BLaER1 treated with 17β-estradiol and CSF1 and Interleukin-3, amounts not matched to agents 10 nM and 100 nM (cell line): ENCODE data around the gene FAM3D.

Experiments used
- H3K27ac ChIP-seq, 11 experiments: shearing (Covaris generic); formaldehyde crosslinking; 2 replicates each; pipeline ENCODE4 v1.8.1; 2022
- H3K27me3 ChIP-seq, 11 experiments: shearing (Covaris generic); formaldehyde crosslinking; 2 replicates each; pipeline ENCODE4 v1.8.1; 2022
- H3K36me3 ChIP-seq, 11 experiments: shearing (Covaris generic); formaldehyde crosslinking; 2 replicates each; pipeline ENCODE4 v1.8.1; 2022
- H3K4me1 ChIP-seq, 10 experiments: shearing (Covaris generic); formaldehyde crosslinking; 2 replicates each; pipeline ENCODE4 v1.8.1; 2022
- H3K4me2 ChIP-seq, 11 experiments: shearing (Covaris generic); formaldehyde crosslinking; 2 replicates each; pipeline ENCODE4 v1.8.1; 2022
- H3K4me3 ChIP-seq, 10 experiments: shearing (Covaris generic); formaldehyde crosslinking; 2 replicates each; pipeline ENCODE4 v1.8.1; 2022
- H3K9ac ChIP-seq, 11 experiments: shearing (Covaris generic); formaldehyde crosslinking; 2 replicates each; pipeline ENCODE4 v1.8.1; 2022
- H3K9me3 ChIP-seq, 11 experiments: shearing (Covaris generic); formaldehyde crosslinking; replicated peaks in 1 of 11; 2 replicates each; pipeline ENCODE4 v1.8.1; 2022
- H4K20me1 ChIP-seq, 11 experiments: shearing (Covaris generic); formaldehyde crosslinking; 2 replicates each; pipeline ENCODE4 v1.8.1; 2022
- Cebpa-rat ChIP-seq, 11 experiments: shearing (Covaris generic); IDR thresholded peaks; 2 replicates each; pipeline ENCODE4 v1.8.1; 2022

FAM3D gene

GRCh38 chr3:58647381-58648141 is 19.0 kb downstream of the FAM3D start:
- peaks cover 0 to 4% (median 0%) of the 10 kb centered on the region in 11 experiments; a peak in 1 of 22 replicates for H3K36me3 ChIP-seq
- no peak for TF ChIP-seq Cebpa-rat (IDR thresholded peaks at IDR 0.05)
- no peaks in the 10 kb centered on the region for H4K20me1 ChIP-seq
- H3K9me3 ChIP-seq: peaks cover 10 to 49% (median 29%) of the 10 kb centered on the region in 11 experiments
- H3K27me3 ChIP-seq: no peaks in the 10 kb centered on the region
- H3K4me2 ChIP-seq: peak overlapping the region; percentile 36 to 78 (median 61)
- H3K27ac ChIP-seq: peak overlapping the region in 7 of 11 experiments; percentile 6 to 47 (median 27); a peak in 9 of 22 replicates
- H3K4me3 ChIP-seq: no peak overlapping the region
- peak overlapping the region in 1 of 11 experiments; percentile 23; a peak in 1 of 22 replicates for H3K9ac ChIP-seq
- peaks cover 12 to 68% (median 50%) of the 10 kb centered on the region in 10 experiments for H3K4me1 ChIP-seq

GRCh38 chr3:58646503-58646902 is 20.1 kb downstream of the FAM3D start:
- H3K4me2 ChIP-seq: peak overlapping the region in 10 of 11 experiments; percentile 36 to 78 (median 62); a peak in 16 of 22 replicates
- H3K27ac ChIP-seq: no peak overlapping the region; a peak in 1 of 22 replicates
- TF ChIP-seq Cebpa-rat (IDR thresholded peaks at IDR 0.05): no peak

GRCh38 chr3:58645726-58646125 is 20.8 kb downstream of the FAM3D start:
- Histone ChIP-seq H4K20me1 (0 out of 22 replicates have a peak, but pooled peaks cover 0 to 6% (median 0%) of the 10 kb centered on the region in 11 experiments), H3K27me3 (no peaks in the 10 kb centered on the region), H3K9me3 (peaks cover 10 to 49% (median 29%) of the 10 kb centered on the region in 11 experiments), H3K27ac (no peak overlapping the region; a peak in 1 of 22 replicates), H3K9ac (no peak overlapping the region), H3K4me2 (peak overlapping the region in 7 of 11 experiments; percentile 20 to 78 (median 58); a peak in 7 of 22 replicates), H3K4me3 (no peak overlapping the region), H3K36me3 (peaks cover 0 to 4% (median 0%) of the 10 kb centered on the region in 11 experiments; a peak in 1 of 22 replicates), H3K4me1 (peaks cover 8 to 70% (median 53%) of the 10 kb centered on the region in 10 experiments)
- no peak for TF ChIP-seq Cebpa-rat (IDR thresholded peaks at IDR 0.05)

More at GRCh38 chr3:58646503-58646902, 20.1 kb downstream of the FAM3D start:
- H3K4me1 ChIP-seq: peaks cover 12 to 70% (median 56%) of the 10 kb centered on the region in 10 experiments
- H3K9ac ChIP-seq: no peak overlapping the region
- peaks cover 10 to 49% (median 29%) of the 10 kb centered on the region in 11 experiments for H3K9me3 ChIP-seq
- no peaks in the 10 kb centered on the region for H3K27me3 ChIP-seq
- H3K4me3 ChIP-seq: no peak overlapping the region
- H4K20me1 ChIP-seq: 0 out of 22 replicates have a peak, but pooled peaks cover 0 to 5% (median 0%) of the 10 kb centered on the region in 11 experiments
- peaks cover 0 to 4% (median 0%) of the 10 kb centered on the region in 11 experiments; a peak in 1 of 22 replicates for H3K36me3 ChIP-seq

DNA sequence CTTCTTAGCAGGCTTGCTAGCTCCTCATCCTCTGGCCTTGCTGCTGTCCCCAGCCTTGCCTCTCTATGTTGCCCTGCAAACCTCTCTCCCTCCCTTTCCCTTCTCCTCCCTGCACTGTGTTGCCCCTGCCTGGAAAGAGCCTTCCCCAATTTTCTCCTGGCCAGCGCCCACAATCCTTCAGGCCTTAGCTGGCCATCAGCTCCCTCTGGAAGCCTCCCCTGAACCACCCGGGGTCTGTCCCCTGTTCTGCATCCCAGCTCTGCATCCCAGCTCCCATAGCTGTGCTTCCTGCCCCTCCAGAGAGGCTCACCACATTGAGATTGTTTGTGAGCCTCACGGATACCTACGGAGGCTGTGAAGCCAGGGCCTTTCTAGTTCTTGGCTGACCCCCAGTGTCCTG is 23.7 kb downstream of the FAM3D start:
- no peak overlapping the region for H3K9ac ChIP-seq
- H3K27me3 ChIP-seq: no peaks in the 10 kb centered on the region
- H3K4me3 ChIP-seq: no peak overlapping the region
- H3K27ac ChIP-seq: no peak overlapping the region
- peaks cover 10 to 27% (median 16%) of the 10 kb centered on the region in 11 experiments for H3K9me3 ChIP-seq
- peaks cover 8 to 63% (median 39%) of the 10 kb centered on the region in 10 experiments for H3K4me1 ChIP-seq
- H3K36me3 ChIP-seq: peaks cover 0 to 4% (median 0%) of the 10 kb centered on the region in 11 experiments; a peak in 1 of 22 replicates
- H4K20me1 ChIP-seq: 0 out of 22 replicates have a peak, but pooled peaks cover 0 to 6% (median 0%) of the 10 kb centered on the region in 11 experiments
- H3K4me2 ChIP-seq: no peak overlapping the region; a peak in 1 of 22 replicates
- TF ChIP-seq Cebpa-rat (IDR thresholded peaks at IDR 0.05): no peak

GRCh38 chr3:58640700-58641372 is 25.7 kb downstream of the FAM3D start:
- TF ChIP-seq Cebpa-rat (IDR thresholded peaks at IDR 0.05): no peak

DNA sequence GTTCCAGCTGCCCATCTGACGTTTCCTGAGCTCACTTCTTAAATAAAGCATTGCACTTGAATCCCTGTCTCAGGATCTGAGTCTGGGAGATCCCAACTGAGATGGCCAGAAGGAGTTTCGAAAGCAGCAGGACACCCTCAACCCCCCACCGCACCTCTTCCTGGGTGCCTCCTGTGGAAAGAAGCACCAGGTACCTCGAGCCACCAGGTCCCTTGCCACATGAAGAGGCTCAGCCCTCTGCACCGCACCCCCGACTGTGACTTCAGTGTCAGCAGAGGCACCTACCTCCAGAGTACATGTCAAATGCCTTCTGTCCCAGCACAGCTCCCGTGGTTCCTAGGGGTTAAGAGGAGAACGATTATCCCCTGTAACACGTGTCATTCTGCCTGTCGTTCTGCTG is 26.7 kb downstream of the FAM3D start:
- Histone ChIP-seq H3K36me3 (peaks cover 0 to 4% (median 0%) of the 10 kb centered on the region in 11 experiments; a peak in 1 of 22 replicates), H3K9me3 (peaks cover 10 to 16% (median 15%) of the 10 kb centered on the region in 11 experiments), H3K9ac (no peak overlapping the region), H3K27ac (no peak overlapping the region), H3K4me2 (no peak overlapping the region; a peak in 1 of 22 replicates), H3K27me3 (peaks cover 0 to 8% (median 0%) of the 10 kb centered on the region in 11 experiments; a peak in 2 of 22 replicates), H3K4me1 (peaks cover 15 to 64% (median 43%) of the 10 kb centered on the region in 10 experiments; a peak in 19 of 20 replicates), H3K4me3 (no peak overlapping the region), H4K20me1 (0 out of 22 replicates have a peak, but pooled peaks cover 0 to 6% (median 0%) of the 10 kb centered on the region in 11 experiments)
- no peak for TF ChIP-seq Cebpa-rat (IDR thresholded peaks at IDR 0.05)

More at GRCh38 chr3:58640700-58641372, 25.7 kb downstream of the FAM3D start:
- Histone ChIP-seq H3K9ac (0 out of 22 replicates have a peak overlapping the region, but pooled peaks of 1 of the 11 experiments have one; percentile 12), H3K4me1 (peaks cover 6 to 60% (median 36%) of the 10 kb centered on the region in 10 experiments; a peak in 19 of 20 replicates), H4K20me1 (0 out of 22 replicates have a peak, but pooled peaks cover 0 to 6% (median 0%) of the 10 kb centered on the region in 11 experiments), H3K27me3 (peaks cover 0 to 2% (median 0%) of the 10 kb centered on the region in 11 experiments; a peak in 1 of 22 replicates), H3K27ac (no peak overlapping the region), H3K4me3 (no peak overlapping the region), H3K9me3 (peaks cover 10 to 25% (median 16%) of the 10 kb centered on the region in 11 experiments), H3K36me3 (peaks cover 0 to 4% (median 0%) of the 10 kb centered on the region in 11 experiments; a peak in 1 of 22 replicates), H3K4me2 (peak overlapping the region in 9 of 11 experiments; percentile 2 to 47 (median 31); a peak in 14 of 22 replicates)

- Histone ChIP-seq H3K9me3 (peaks cover 4 to 8% (median 6%) of the 10 kb centered on the region in 11 experiments), H3K27ac (no peak overlapping the region), H3K27me3 (peaks cover 0 to 8% (median 0%) of the 10 kb centered on the region in 11 experiments; a peak in 2 of 22 replicates), H3K36me3 (peaks cover 0 to 3% (median 0%) of the 10 kb centered on the region in 11 experiments; a peak in 1 of 22 replicates), H3K4me3 (no peak overlapping the region), H3K4me1 (peaks cover 15 to 72% (median 51%) of the 10 kb centered on the region in 10 experiments; a peak in 19 of 20 replicates), H4K20me1 (0 out of 22 replicates have a peak, but pooled peaks cover 0 to 6% (median 0%) of the 10 kb centered on the region in 11 experiments), H3K4me2 (no peak overlapping the region), H3K9ac (no peak overlapping the region)
- no peak for TF ChIP-seq Cebpa-rat (IDR thresholded peaks at IDR 0.05)
Observed at GRCh38 chr3:58639001-58639400, 27.6 kb downstream of the FAM3D start.

GRCh38 chr3:58638591-58638990 is 28.0 kb downstream of the FAM3D start:
- no peak for TF ChIP-seq Cebpa-rat (IDR thresholded peaks at IDR 0.05)
- H3K4me3 ChIP-seq: no peak overlapping the region
- H3K27me3 ChIP-seq: peaks cover 0 to 8% (median 0%) of the 10 kb centered on the region in 11 experiments; a peak in 2 of 22 replicates

More at GRCh38 chr3:58638591-58638990, 28.0 kb downstream of the FAM3D start:
- Histone ChIP-seq H3K9ac (no peak overlapping the region), H3K27ac (no peak overlapping the region), H3K4me1 (peaks cover 15 to 76% (median 55%) of the 10 kb centered on the region in 10 experiments; a peak in 19 of 20 replicates), H3K4me2 (no peak overlapping the region), H3K36me3 (no peaks in the 10 kb centered on the region), H4K20me1 (0 out of 22 replicates have a peak, but pooled peaks cover 0 to 6% (median 0%) of the 10 kb centered on the region in 11 experiments), H3K9me3 (peaks cover 0 to 4% (median 2%) of the 10 kb centered on the region in 11 experiments; a peak in 16 of 22 replicates)
